ENCODE data around the gene BACH2.
A peak's percentile ranks its signal among the peaks of the same experiment; 100 is the strongest.
"Not testable (repeated sequence)": the region's sequence is repeated elsewhere in the genome, so short reads cannot be mapped to it uniquely, and the experiment has no call there.

Gene BACH2

GRCh38 chr6:89939144-89939543 lies 357.5 kb downstream of the BACH2 start:
- no peak for DNase-seq (ENCODE audit: low spot score)

- DNase-seq (ENCODE audit: low spot score), result no peak
Measured at GRCh38 chr6:89938014-89938413, 358.6 kb downstream of the BACH2 start.

- no peak for DNase-seq (ENCODE audit: low spot score)
Measured at GRCh38 chr6:89936177-89936576, 360.5 kb downstream of the BACH2 start.

- no peak for DNase-seq (ENCODE audit: low spot score)
Measured at GRCh38 chr6:89934685-89935366, 361.8 kb downstream of the BACH2 start.

- DNase-seq (ENCODE audit: low spot score), result no peak
Measured at GRCh38 chr6:89932245-89932802, 364.3 kb downstream of the BACH2 start.

- DNase-seq (ENCODE audit: low spot score), result no peak
Measured at GRCh38 chr6:89930789-89931188, 365.9 kb downstream of the BACH2 start.

- DNase-seq (ENCODE audit: low spot score), result peak; percentile 19
Measured at GRCh38 chr6:89928604-89929003, 368.0 kb downstream of the BACH2 start.

- peak; percentile 90 for DNase-seq (ENCODE audit: low spot score)
Measured at GRCh38 chr6:89927791-89928550, 368.7 kb downstream of the BACH2 start.

GRCh38 chr6:89927264-89927663 lies 369.4 kb downstream of the BACH2 start:
- no peak for DNase-seq (ENCODE audit: low spot score)

GRCh38 chr6:89925826-89926225 lies 370.8 kb downstream of the BACH2 start:
- DNase-seq (ENCODE audit: low spot score), result no peak

GRCh38 chr6:89924231-89924630 lies 372.4 kb downstream of the BACH2 start:
- no peak for DNase-seq (ENCODE audit: low spot score)

GRCh38 chr6:89921691-89922090 lies 375.0 kb downstream of the BACH2 start:
- DNase-seq (ENCODE audit: low spot score), result no peak

GRCh38 chr6:89921197-89921596 lies 375.4 kb downstream of the BACH2 start:
- no peak for DNase-seq (ENCODE audit: low spot score)

GRCh38 chr6:89917801-89918366 lies 378.8 kb downstream of the BACH2 start:
- DNase-seq (ENCODE audit: low spot score), result no peak

- no peak for DNase-seq (ENCODE audit: low spot score)
Measured at GRCh38 chr6:89917216-89917615, 379.4 kb downstream of the BACH2 start.

- DNase-seq (ENCODE audit: low spot score), result no peak
Measured at GRCh38 chr6:89916136-89916920, 380.3 kb downstream of the BACH2 start.

GRCh38 chr6:89910902-89911240 lies 385.8 kb downstream of the BACH2 start:
- no peak for DNase-seq (ENCODE audit: low spot score)

GRCh38 chr6:89910001-89910901 lies 386.4 kb downstream of the BACH2 start:
- not testable (repeated sequence) for DNase-seq (ENCODE audit: low spot score)

GRCh38 chr6:89895276-89895874 lies 401.3 kb downstream of the BACH2 start:
- DNase-seq (ENCODE audit: low spot score), result peak; percentile 38

GRCh38 chr6:89894169-89894568 lies 402.5 kb downstream of the BACH2 start, which contains the start of gene GJA10:
GJA10 (plus strand) TSS chr6:89894469; CDS start chr6:89894469, 0 bp downstream.
- DNase-seq (ENCODE audit: low spot score), result no peak

GRCh38 chr6:89892577-89892976 lies 404.1 kb downstream of the BACH2 start:
- not testable (repeated sequence) for DNase-seq (ENCODE audit: low spot score)

Data from kidney capillary endothelial cell (primary cell).